Islet of Langerhans (tissue), 1 donor: ENCODE results near the gene FAM193A.
"Not testable (repeated sequence)": the region's sequence is repeated elsewhere in the genome, so short reads cannot be mapped to it uniquely, and the experiment has no call there.

Source experiments
- FAIRE-seq: peaks from one replicate; lab custom pipeline; 2011; peaks lifted over from hg19 to GRCh38; lab: Jason Lieb, UNC

FAM193A gene

DNA sequence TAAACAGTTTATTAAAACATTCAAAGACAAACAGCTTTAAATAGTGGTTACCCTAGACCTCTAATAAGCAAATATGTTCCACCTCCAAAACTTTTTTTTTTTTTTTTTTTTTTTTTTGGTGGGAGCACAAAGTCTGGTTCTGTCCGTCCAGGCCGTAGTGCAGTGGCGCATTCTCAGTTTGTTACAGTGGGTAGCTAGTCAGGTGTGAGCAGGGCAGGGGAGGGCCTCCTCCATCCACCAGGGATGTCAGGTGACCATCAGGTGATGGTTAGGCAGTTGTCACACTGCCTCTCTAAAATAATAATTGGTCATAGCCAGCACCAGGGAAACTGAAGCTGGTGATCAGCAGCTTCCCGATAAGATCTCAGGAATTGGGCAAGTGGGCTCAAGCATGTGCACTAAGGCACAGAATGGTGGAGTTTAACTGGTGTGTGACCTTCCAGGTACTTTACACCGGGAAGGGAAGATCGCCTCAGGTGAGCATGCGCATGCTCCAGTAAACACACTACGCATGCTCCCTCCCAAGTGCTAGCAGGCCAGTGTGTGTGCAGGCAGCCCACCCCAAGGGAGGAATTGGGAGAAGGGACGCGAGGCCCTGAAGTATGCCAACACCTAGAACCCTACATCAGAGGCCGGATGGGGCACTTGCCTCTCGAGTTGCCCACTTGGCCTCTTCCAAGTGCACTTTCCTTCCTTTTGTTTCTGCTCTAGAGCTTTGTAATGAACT, 192.5 kb downstream of the FAM193A start:
- no peak for FAIRE-seq

GRCh38 chr4:2729533-2729875, 193.1 kb downstream of the FAM193A start:
- FAIRE-seq = no peak

DNA sequence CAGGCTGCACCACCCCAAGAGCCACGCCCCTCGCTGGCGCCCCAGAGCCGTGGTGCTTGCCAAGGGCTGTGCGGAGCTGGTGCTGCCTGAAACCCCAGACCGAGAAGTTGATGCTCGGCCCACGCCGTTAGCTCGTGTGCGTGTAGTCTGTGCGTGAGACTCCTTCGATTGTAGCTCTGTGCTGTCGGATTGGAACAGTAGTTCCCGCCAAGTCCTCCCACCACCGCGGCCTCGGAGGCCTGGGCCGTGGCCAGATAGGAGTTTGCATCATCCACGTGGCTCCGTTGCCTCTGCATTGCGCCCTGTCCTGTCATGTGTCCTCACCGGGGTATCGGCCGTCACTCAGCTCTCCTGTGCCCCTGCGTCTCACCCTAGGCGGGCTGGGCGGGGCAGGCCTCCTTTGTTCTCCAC, 195.5 kb downstream of the FAM193A start:
- no peak for FAIRE-seq

GRCh38 chr4:2732526-2732925, 196.1 kb downstream of the FAM193A start:
- FAIRE-seq = no peak

- no peak for FAIRE-seq
These were observed 196.8 kb downstream of the FAM193A start for GRCh38 chr4:2733001-2733843.

GRCh38 chr4:2733844-2734574, 197.6 kb downstream of the FAM193A start:
- no peak for FAIRE-seq

- FAIRE-seq = no peak
These were observed 198.2 kb downstream of the FAM193A start for GRCh38 chr4:2734612-2735011.

- FAIRE-seq = no peak
These were observed 199.4 kb downstream of the FAM193A start for GRCh38 chr4:2735869-2736268.

- not testable (repeated sequence) for FAIRE-seq
These were observed 201.8 kb downstream of the FAM193A start for GRCh38 chr4:2738296-2738695.

DNA sequence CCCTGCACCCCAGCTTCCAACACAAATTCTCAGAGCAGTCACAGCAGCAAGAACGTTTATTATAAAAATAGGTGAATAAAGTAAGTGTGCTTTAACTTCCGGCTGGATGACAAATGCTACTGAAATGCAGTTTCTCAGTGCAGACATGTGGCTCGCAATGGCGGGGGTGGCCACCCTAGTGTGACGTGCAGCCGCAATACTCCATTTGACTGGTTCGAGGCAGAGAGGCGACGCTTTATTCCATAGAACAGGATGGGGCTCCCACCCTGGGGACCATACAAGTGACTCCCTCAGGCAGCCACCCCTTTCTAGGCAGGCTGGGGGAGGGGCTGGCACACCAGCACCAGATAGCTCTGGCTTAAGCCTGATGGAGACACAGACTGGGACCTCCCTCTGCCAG, 205.2 kb downstream of the FAM193A start:
- no peak for FAIRE-seq

DNA sequence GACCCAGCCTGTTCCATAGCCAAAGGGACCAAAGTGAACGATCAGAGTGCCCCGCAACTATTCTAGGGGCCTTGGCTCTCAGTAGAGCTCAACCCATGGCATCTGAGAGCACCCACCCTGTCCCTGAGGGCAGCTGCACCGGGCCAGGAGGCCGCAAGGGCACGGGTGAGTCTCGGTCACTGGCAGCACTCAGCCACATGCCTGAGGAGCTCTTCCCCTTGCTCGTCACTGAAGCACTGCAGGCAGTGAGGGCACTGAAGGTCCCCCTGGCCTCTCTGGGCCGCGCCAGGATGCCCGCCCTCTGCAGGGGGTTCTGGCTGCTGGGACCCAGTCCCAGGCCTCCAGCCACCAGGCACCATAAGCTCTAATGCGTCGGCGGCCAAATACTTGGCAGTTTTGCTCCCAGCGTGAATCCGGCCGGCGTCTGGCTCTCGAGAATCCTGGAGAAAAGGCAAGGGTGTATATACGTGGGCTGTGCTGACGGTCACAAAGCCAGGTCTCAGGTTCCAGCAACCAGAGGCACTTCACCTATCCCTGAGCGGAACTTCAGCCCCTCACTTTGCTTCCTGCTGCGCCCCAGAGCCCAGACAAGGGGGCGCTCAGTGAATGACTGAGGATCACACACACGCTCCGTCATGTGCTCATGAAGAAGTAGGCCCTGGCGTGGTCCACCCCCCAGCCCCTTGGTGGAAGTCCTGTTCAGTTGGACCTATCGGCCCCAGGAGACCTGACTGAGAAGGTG, 205.8 kb downstream of the FAM193A start:
- no peak for FAIRE-seq

- FAIRE-seq = no peak
These were observed 206.5 kb downstream of the FAM193A start for GRCh38 chr4:2742823-2743517.

GRCh38 chr4:2743518-2744445, 207.3 kb downstream of the FAM193A start:
- no peak for FAIRE-seq

DNA sequence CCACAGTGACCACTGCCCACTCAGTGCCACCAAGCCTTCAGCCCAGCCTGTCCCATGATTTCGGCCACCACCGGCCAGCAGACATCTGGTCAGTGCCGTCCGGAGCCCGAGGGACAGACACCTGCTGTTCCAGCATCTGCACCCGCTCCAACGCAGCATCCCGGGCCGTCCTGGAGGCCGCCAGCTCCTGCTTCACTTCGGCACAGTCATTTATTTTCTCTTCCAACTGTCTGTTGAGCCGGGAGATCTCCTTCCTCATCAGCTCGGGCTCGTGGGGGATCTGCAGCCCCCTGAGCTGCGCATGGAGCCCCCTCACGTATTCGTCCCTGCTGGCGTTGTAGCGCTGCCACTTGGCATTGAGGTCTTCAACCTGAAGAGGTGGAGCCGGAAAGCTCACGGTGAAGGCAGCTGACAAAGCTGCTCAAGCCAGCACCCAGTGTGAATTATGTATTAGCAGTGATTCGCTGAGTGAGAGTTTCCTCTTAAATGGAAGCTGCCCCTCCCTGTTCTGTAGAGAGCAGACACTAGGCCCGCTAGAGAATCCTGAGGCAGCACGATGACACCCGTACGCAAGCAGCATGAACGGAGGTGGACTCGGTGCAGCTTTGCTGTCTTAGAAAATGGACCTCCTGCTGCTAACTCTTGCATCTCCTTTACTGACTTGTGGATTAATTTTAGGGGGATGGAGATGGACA, 208.3 kb downstream of the FAM193A start:
- no peak for FAIRE-seq

DNA sequence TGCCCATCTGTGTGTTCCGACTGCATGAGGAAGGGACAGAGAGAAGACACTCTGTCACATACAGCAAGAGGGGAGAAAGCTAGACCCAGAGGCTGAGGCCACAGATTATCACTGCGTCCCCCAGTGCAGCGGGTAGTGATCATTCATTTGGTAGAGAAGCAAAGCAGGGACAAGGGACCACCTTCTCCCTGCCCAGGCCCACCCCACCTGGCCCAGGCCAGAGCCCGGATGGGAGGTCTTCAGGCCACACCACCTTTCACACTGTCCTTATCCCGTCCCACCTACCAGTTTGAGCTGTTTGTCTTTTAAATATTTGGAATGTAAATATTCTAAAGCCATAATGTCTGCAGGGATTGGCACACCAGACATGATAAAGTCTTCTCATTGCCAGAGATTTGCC, 209.1 kb downstream of the FAM193A start:
- no peak for FAIRE-seq

DNA sequence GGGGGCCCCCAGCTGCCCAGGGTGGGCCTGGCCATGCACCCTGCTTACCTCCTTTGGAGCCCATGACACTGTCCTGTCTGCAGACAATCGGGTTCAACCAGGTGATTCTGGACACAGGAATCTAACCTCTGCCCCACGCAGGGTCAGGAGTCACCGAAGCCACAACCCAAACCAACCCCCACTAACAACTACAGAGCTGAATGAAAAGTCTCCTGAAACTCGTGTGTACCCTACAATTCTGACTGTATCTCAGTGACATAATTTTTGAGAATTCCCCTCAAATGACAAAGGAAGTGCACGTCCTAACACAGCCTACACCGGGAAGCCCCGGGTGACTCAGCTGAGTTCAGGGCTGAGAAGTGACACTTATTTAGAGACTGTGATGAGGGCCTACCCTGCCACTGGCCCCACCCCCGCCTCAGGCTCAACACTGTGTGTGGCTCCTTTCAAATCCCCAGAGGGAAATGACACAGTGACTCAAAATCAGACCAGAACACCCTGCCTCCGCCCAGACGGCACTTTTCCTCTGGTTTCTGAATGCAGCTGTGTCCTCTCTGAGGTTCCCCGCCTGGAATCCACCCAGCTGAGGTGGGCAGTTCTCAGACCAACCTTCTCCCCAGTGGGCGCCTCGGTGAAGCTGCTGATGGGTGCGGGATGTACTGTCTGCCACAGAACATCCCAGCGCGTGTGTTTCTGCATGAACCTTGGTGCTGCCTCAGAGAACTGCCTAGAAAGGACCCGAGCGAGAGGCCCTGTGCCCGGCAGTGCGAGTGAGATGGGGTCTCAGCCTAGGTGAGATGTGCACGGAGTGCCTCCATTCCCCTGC, 209.7 kb downstream of the FAM193A start:
- FAIRE-seq = no peak

GRCh38 chr4:2746891-2747695, 210.6 kb downstream of the FAM193A start:
- no peak for FAIRE-seq
